Activated T-cell treated with anti-CD3 and anti-CD28 coated beads, Interleukin-2, amount 50 U/mL, for 48 hours (primary cell): Measurements from ENCODE around the gene NPDC1.

Experiments used
- DNase-seq, 2 experiments: peaks; one replicate each; pipeline ENCODE4 v3.0.0-alpha.2; 2020

NPDC1 gene

GRCh38 chr9:137023157-137023556, 22.8 kb downstream of the NPDC1 start:
- no peak for DNase-seq

- no peak for DNase-seq
Measured at GRCh38 chr9:137022662-137023008, 23.3 kb downstream of the NPDC1 start.

- peak; percentile 85 to 88 for DNase-seq
Measured at GRCh38 chr9:137021979-137022661, 23.9 kb downstream of the NPDC1 start.

- no peak for DNase-seq
Measured at GRCh38 chr9:137021568-137021978, 24.4 kb downstream of the NPDC1 start.

GRCh38 chr9:137020771-137021567, 25.0 kb downstream of the NPDC1 start:
- DNase-seq: no peak

- no peak for DNase-seq
Measured at GRCh38 chr9:137019891-137020683, 25.9 kb downstream of the NPDC1 start.

- DNase-seq: no peak
Measured at GRCh38 chr9:137018761-137019559, 27.0 kb downstream of the NPDC1 start.

- no peak for DNase-seq
Measured at GRCh38 chr9:137017791-137018497, 28.0 kb downstream of the NPDC1 start.

- DNase-seq: no peak
Measured at GRCh38 chr9:137017071-137017470, 28.9 kb downstream of the NPDC1 start.

GRCh38 chr9:137016436-137016835, 29.5 kb downstream of the NPDC1 start:
- DNase-seq: no peak

- no peak for DNase-seq
Measured at GRCh38 chr9:137015976-137016375, 30.0 kb downstream of the NPDC1 start.

- no peak for DNase-seq
Measured at GRCh38 chr9:137015540-137015930, 30.4 kb downstream of the NPDC1 start.

- DNase-seq: no peak
Measured at GRCh38 chr9:137014776-137015539, 31.0 kb downstream of the NPDC1 start.

GRCh38 chr9:137014166-137014565, 31.8 kb downstream of the NPDC1 start:
- no peak for DNase-seq

- no peak for DNase-seq
Measured at GRCh38 chr9:137013571-137013940, 32.4 kb downstream of the NPDC1 start.

GRCh38 chr9:137012694-137013570, 33.0 kb downstream of the NPDC1 start:
- no peak for DNase-seq

GRCh38 chr9:137011907-137012675, 33.9 kb downstream of the NPDC1 start:
- no peak for DNase-seq

- no peak for DNase-seq
Measured at GRCh38 chr9:137011156-137011555, 34.8 kb downstream of the NPDC1 start.

- DNase-seq: no peak
Measured at GRCh38 chr9:137009938-137010732, 35.8 kb downstream of the NPDC1 start.
